Endothelial cell of umbilical vein (primary cell): ENCODE data around the gene ANGPTL4. TPM values are rescaled to one million over a fixed set of nuclear protein-coding genes. Genes with fewer than 3 reads are reported as not detected.

Experiments
- BruUV-seq: library from RNA; stranded (reverse); fragments of 400-500 nt; replicated peaks from 2 replicates; lab custom pipeline; 2021; lab: Mats Ljungman, UMichigan
- CTCF ChIA-PET: fragments of 300-600, 350-600 bp; sonication (Branson Sonifier 250); formaldehyde crosslinking; loops from one replicate; lab custom pipeline; 2021; ENCODE audit warnings: antibody characterized with exemption, inconsistent platforms; lab: Charles Lee
- POLR2A ChIA-PET: fragments of 300-600, 350-600 bp; sonication (Branson Sonifier 250); formaldehyde crosslinking; loops from one replicate; lab custom pipeline; 2021; ENCODE audit warnings: antibody characterized with exemption, inconsistent platforms; lab: Charles Lee
- DNase-seq: peaks from one replicate; pipeline ENCODE4 v3.0.0-alpha.2; 2011; ENCODE audit warnings: low read depth, low spot score
- FAIRE-seq: peaks from 2 replicates; lab custom pipeline; 2011; peaks lifted over from hg19 to GRCh38; lab: Jason Lieb, UNC
- H2AFZ ChIP-seq: 2 replicates; pipeline ENCODE4 v1.6.0; 2012; ENCODE audit warnings: low read depth, low read length, control low read depth, inconsistent platforms
- H3K27ac ChIP-seq: 2 replicates; pipeline ENCODE4 v1.5.1; 2011; ENCODE audit warnings: low read depth, mild to moderate bottlenecking, control low read depth, low read length, moderate library complexity; ENCODE audit not compliant: insufficient read depth
- H3K27me3 ChIP-seq, 2 experiments: 2 replicates each; pipeline versions ENCODE4 v1.6.0 to v1.6.1; 2011; ENCODE audit warnings: low read length in 2 of 2, mixed read lengths in 1 of 2; ENCODE audit not compliant: control insufficient read depth in 2 of 2, insufficient read depth in 2 of 2
- H3K36me3 ChIP-seq, 2 experiments: 2 replicates in 1 of 2; 3 replicates in 1 of 2; pipeline ENCODE4 v1.5.1; 2011; ENCODE audit warnings: low read length in 2 of 2, mild to moderate bottlenecking in 1 of 2, moderate library complexity in 1 of 2; ENCODE audit not compliant: control insufficient read depth in 2 of 2, insufficient read depth in 2 of 2; ENCODE audit errors: extremely low read depth in 1 of 2
- H3K4me1 ChIP-seq: 3 replicates; pipeline ENCODE4 v1.5.1; 2011; ENCODE audit warnings: mild to moderate bottlenecking, low read length; ENCODE audit not compliant: control insufficient read depth, insufficient read depth; ENCODE audit errors: extremely low read depth
- H3K4me2 ChIP-seq: 2 replicates; pipeline ENCODE4 v1.6.1; 2011; ENCODE audit warnings: low read length, control low read depth, mixed read lengths; ENCODE audit not compliant: insufficient read depth
- H3K4me3 ChIP-seq, 3 experiments: fragments of 200-600 bp in 1 of 3; sonication (generic), shearing (Covaris generic) in 1 of 3; replicated peaks in 1 of 3; 2 replicates each; pipeline ENCODE4 v1.5.1; 2011 to 2016; ENCODE audit warnings: control low read depth in 3 of 3, low read length in 3 of 3, mild to moderate bottlenecking in 2 of 3, inconsistent platforms in 1 of 3, low read depth in 1 of 3, moderate library complexity in 1 of 3; ENCODE audit not compliant: insufficient read depth in 1 of 3
- H3K79me2 ChIP-seq: 2 replicates; pipeline ENCODE4 v1.6.0; 2012; ENCODE audit warnings: low read length, inconsistent platforms; ENCODE audit not compliant: control insufficient read depth, insufficient read depth
- H3K9ac ChIP-seq: replicated peaks from 2 replicates; pipeline ENCODE3; 2011; ENCODE audit warnings: low read length, control low read depth; ENCODE audit not compliant: insufficient read depth; ENCODE audit errors: extremely low read depth
- H3K9me1 ChIP-seq: replicated peaks from 3 replicates; pipeline ENCODE4 v1.6.0; 2011; ENCODE audit warnings: mild to moderate bottlenecking, low read length; ENCODE audit not compliant: control insufficient read depth, insufficient read depth; ENCODE audit errors: extremely low read depth
- H3K9me3 ChIP-seq: replicated peaks from 2 replicates; pipeline ENCODE4 v1.5.1; 2012; ENCODE audit warnings: low read length, inconsistent platforms; ENCODE audit not compliant: control insufficient read depth, insufficient read depth
- H4K20me1 ChIP-seq: replicated peaks from 2 replicates; pipeline ENCODE3; 2011; ENCODE audit warnings: mild to moderate bottlenecking, low read length; ENCODE audit not compliant: control insufficient read depth, insufficient read depth; ENCODE audit errors: extremely low read depth
- EZH2 ChIP-seq: IDR thresholded peaks from 2 replicates; pipeline ENCODE4 v1.6.1; 2012; ENCODE audit warnings: borderline replicate concordance, low read depth, mild to moderate bottlenecking, moderate library complexity, low read length, inconsistent platforms; ENCODE audit not compliant: severe bottlenecking
- FOS ChIP-seq: IDR thresholded peaks from 2 replicates; pipeline ENCODE4 v1.6.1; 2011; ENCODE audit warnings: mild to moderate bottlenecking, low read length, moderate library complexity, borderline replicate concordance; ENCODE audit not compliant: insufficient read depth
- GATA2 ChIP-seq: IDR thresholded peaks from 2 replicates; pipeline ENCODE4 v1.7.0; 2011; ENCODE audit warnings: low read depth, mild to moderate bottlenecking, moderate library complexity, mixed read lengths, low read length; ENCODE audit not compliant: insufficient read length, insufficient read depth
- JUN ChIP-seq: IDR thresholded peaks from 2 replicates; pipeline ENCODE4 v1.6.1; 2011; ENCODE audit warnings: borderline replicate concordance, low read depth; ENCODE audit not compliant: insufficient read length, insufficient read depth
- MYC ChIP-seq: IDR thresholded peaks from one replicate; pipeline ENCODE4 v1.6.1; 2011; ENCODE audit warnings: mild to moderate bottlenecking, low read depth, low read length
- POLR2A ChIP-seq: IDR thresholded peaks from 2 replicates; pipeline ENCODE4 v1.6.1; 2012; ENCODE audit warnings: low read depth, mild to moderate bottlenecking, control low read depth, low read length
- POLR2AphosphoS5 ChIP-seq: IDR thresholded peaks from 2 replicates; pipeline ENCODE4 v1.6.1; 2012; ENCODE audit warnings: low read depth, mild to moderate bottlenecking, control low read depth, low read length, moderate library complexity; ENCODE audit not compliant: insufficient read depth
- dilution Hi-C: fragments of 300-500 bp; cut with MboI; formaldehyde crosslinking; loops from one replicate; pipeline ENCODE4 v1.15.0; 2019; ENCODE audit warnings: low sequenced_read_pairs; ENCODE audit not compliant: extremely low pct_ligation_motif_present
- intact Hi-C: fragments of 100-400 bp; cut with micrococcal nuclease; formaldehyde crosslinking; loops from one replicate; pipeline ENCODE4 v1.10.0; 2022
- polyA plus RNA-seq, 4 experiments: library from polyadenylated mRNA; depleted of rRNA in 3 of 4; stranded (reverse) in 3 of 4; unstranded in 1 of 4; fragments of >200 nt; gene quantifications; 2 replicates each; pipeline versions ENCODE4 v1.2.1 to v1.2.3, GENCODE V29; 2011 to 2012; ENCODE audit warnings: missing spikeins in 1 of 4
- total RNA-seq: library from RNA; stranded (reverse); gene quantifications from 2 replicates; pipeline ENCODE4 v1.2.3, GENCODE V29; 2021
- TF ChIP-seq, protein P1 (sequence below): IDR thresholded peaks from 2 replicates; pipeline ENCODE4 v1.6.1; 2011; ENCODE audit not compliant: insufficient read depth, insufficient read length
- TF ChIP-seq, protein P2 (sequence below), 2 donors: IDR thresholded peaks; 1 replicate in 1 of 2; 2 replicates in 1 of 2; pipeline ENCODE4 v1.5.1; 2011; ENCODE audit warnings: low read length in 2 of 2, mild to moderate bottlenecking in 2 of 2, moderate library complexity in 2 of 2, control low read depth in 1 of 2, inconsistent platforms in 1 of 2, low read depth in 1 of 2; ENCODE audit not compliant: insufficient read depth in 1 of 2; ENCODE audit errors: extremely low read depth in 1 of 2

Gene ANGPTL4
- total and polyA plus RNA-seq, 2 donors (not counting 3 experiments of a cell fraction or from before 2014, with no cell fraction given): 3.9 to 14.1 TPM

DNA sequence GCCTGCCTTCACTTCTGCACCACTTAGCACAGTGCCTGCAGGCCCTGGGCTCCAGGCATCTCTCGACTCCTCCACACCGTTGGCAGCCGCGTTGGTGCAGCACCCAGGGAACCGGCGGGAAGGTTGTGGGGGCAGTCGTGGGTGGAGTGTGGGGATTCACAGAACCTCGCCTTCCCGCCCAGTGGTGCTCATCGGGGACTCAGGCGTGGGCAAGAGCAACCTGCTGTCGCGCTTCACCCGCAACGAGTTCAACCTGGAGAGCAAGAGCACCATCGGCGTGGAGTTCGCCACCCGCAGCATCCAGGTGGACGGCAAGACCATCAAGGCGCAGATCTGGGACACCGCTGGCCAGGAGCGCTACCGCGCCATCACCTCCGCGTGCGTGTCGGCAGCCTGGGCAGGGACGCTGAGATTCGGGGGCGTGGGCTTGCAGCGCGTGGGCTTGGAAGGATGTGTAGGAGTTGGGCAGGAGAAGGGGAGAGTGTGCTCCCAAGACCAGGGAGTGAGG, 35.8 kb downstream of the ANGPTL4 start:
- ChIA-PET CTCF (interaction anchor here (4.0 kb wide), 1 partner anchor 46 kb away, joined by 79 read pairs; no protein-coding TSS in a partner anchor), POLR2A (no interaction called here)
- TF ChIP-seq, protein P1, sequence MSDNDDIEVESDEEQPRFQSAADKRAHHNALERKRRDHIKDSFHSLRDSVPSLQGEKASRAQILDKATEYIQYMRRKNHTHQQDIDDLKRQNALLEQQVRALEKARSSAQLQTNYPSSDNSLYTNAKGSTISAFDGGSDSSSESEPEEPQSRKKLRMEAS: no peak
- TF ChIP-seq GATA2 (no peak), EZH2 (no peak), MYC (no peak), JUN (no peak), POLR2AphosphoS5 (no peak), POLR2A (no peak), FOS (no peak)
- TF ChIP-seq, protein P2, sequence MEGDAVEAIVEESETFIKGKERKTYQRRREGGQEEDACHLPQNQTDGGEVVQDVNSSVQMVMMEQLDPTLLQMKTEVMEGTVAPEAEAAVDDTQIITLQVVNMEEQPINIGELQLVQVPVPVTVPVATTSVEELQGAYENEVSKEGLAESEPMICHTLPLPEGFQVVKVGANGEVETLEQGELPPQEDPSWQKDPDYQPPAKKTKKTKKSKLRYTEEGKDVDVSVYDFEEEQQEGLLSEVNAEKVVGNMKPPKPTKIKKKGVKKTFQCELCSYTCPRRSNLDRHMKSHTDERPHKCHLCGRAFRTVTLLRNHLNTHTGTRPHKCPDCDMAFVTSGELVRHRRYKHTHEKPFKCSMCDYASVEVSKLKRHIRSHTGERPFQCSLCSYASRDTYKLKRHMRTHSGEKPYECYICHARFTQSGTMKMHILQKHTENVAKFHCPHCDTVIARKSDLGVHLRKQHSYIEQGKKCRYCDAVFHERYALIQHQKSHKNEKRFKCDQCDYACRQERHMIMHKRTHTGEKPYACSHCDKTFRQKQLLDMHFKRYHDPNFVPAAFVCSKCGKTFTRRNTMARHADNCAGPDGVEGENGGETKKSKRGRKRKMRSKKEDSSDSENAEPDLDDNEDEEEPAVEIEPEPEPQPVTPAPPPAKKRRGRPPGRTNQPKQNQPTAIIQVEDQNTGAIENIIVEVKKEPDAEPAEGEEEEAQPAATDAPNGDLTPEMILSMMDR (IDR thresholded peaks at IDR 0.05; ENCODE audit: extremely low read depth in 1 of 2, insufficient read depth in 1 of 2, low read depth in 1 of 2, low read length in 2 of 2): no peak
- no peaks in the 10 kb centered on the region for H3K9me1 ChIP-seq
- H3K27me3 ChIP-seq: no peaks in the 10 kb centered on the region
- intact Hi-C loops (loop anchor here (2.0 kb wide), 1 partner anchor 67 kb away; no protein-coding TSS in a partner anchor), dilution Hi-C loops (no loop called here)
- H3K9ac ChIP-seq: no peak overlapping the region
- peaks cover 0 to 27% of the 10 kb centered on the region in 2 experiments for H3K36me3 ChIP-seq
- no TSS peak for BruUV-seq
- FAIRE-seq (no peak), DNase-seq (no peak)
- no peak overlapping the region for H2AFZ ChIP-seq
- no peak overlapping the region for H3K27ac ChIP-seq
- no peak overlapping the region for H3K4me2 ChIP-seq
- H3K79me2 ChIP-seq: peaks cover 31% of the 10 kb centered on the region
- no peak overlapping the region for H3K4me3 ChIP-seq
- no peaks in the 10 kb centered on the region for H3K9me3 ChIP-seq
- no peaks in the 10 kb centered on the region for H4K20me1 ChIP-seq
- peaks cover 11% of the 10 kb centered on the region for H3K4me1 ChIP-seq
